A172 (cell line): ENCODE measurements around the gene CAPN5. TPM values are rescaled to one million over a fixed set of nuclear protein-coding genes. Genes with fewer than 3 reads are reported as not detected.

Experiments
- DNase-seq: peaks from one replicate; pipeline ENCODE4 v3.0.0-alpha.2; 2015; ENCODE audit warnings: low spot score
- total RNA-seq: library from RNA; depleted of rRNA; stranded (reverse); fragments of >200 nt; shearing (Covaris generic); gene quantifications from 2 replicates; pipeline ENCODE4 v1.2.3, GENCODE V29; 2014

Gene CAPN5
- total RNA-seq, 1 experiment from 2014 or later = 15.2 TPM

- DNase-seq = peak; percentile 50
Measured at GRCh38 chr11:77130763-77131513, 64.2 kb downstream of the CAPN5 start.

DNA sequence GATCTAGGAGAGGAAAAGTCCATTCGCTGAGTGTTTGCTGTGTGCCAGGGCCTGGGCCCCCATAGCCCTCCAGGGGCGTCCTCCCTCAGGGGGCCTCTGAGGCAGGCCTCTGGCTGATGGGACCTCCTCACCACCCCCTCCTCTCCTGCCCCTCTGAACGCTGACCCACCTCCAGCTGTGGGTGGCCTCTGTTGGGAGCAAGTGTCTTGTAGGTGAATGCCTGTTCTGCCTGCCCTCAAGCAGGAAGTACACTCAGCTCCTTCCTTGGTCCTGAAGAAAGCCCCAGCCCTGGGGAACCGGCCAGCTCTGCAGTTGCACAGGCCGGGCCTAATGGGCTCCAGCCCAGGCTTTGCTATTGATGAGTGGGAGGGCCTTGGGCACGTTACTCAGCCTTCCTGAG, 64.8 kb downstream of the CAPN5 start:
- DNase-seq = no peak

- DNase-seq = no peak
Measured at GRCh38 chr11:77135069-77135468, 68.3 kb downstream of the CAPN5 start.

DNA sequence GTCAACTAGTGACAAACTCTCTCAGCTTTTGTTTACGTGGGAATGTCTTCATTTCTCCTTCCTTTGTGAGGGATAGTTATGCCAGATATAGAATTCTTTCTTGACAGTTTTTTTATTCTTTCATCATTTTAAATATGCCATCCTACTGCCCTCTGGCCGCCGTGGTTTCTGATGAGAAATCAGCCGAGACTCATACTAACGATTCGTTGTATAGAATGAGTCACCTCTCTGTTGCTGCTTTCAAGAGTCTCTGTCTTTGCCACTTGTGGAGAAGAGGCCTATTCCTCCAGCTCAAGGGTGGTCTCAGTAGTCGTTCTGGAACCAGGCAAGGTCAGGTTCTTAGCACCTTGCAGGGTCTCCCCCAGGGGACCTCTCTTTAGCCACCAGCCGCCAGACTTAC, 69.3 kb downstream of the CAPN5 start:
- peak; percentile 37 for DNase-seq

DNA sequence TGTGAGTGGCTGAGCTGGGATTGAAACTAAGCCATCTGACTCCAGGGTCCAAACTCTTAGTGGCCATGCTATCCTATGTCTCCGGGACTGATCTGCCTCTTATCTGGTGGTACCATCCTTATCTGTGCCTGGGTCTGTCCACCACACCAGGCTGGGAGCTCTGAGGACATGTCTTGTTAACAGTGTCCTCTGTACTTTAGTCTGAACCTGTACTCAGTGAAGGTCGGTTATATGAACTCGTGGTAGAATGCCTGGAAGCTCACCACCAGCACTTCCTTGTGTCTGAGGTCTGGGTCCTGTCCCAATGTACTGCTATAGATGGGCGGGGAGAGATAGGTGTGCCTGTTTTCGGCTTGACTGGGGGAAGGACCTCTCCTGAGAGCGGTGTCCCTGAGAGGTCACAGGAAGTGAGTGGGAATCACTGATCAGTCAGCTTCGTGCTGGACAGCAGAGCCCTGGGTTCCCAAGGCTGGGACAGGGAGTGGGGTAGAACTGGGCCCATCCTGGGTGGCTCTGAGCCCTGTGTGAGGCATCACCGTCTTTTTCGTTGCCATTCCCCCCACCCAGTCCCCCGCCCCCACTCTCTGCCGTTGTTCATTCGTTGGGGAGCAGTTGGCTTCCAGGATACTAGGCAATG, 70.1 kb downstream of the CAPN5 start:
- no peak for DNase-seq

DNA sequence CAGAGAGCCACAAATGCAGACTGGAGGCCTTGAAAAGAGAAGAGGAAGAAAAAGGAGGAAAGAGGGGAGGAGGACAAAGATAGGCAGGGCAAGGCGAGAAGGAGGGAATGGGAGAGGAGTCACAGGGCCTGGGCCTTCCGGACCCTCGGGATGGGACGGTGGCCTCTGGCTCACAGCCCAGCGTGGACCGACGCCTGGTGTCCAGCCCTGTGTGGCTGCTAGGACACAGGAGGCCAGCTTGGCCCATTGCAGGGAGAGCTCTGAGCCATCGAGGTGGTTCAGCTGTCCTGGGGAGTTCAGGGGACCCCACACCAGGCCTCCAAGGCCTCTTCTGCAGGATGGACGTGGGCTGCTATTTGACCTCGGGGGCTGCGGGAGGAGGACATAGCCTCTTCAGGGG, 70.7 kb downstream of the CAPN5 start:
- no peak for DNase-seq

DNA sequence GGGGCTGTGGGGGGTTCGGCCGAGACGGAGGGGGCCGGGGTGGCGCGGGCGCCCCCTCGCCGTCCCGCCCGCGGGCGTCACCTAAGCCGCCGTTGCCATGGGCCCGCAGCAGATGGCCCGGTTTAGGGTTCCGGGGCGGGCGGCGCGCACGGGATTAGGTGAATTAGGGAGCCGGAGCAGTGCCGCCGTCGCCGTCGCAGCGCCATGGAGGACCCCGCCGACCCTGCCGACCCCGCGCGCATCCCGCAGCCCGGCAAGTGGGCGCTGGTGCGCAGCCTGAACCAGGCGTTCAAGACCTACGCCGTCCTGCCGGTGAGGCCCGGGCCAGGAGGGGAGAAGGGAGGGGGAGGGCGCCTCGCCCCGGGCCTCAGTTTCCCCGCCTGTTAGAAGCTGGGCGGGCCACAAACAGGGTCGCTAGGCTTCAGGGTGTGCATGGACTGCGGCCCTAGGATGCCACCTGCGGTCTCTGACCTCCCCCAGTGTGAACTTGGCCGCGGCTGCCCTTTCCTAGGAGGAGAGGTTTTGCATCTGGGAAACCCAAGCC, 71.4 kb downstream of the CAPN5 start:
- no peak for DNase-seq

GRCh38 chr11:77139201-77139600, 72.4 kb downstream of the CAPN5 start:
- DNase-seq = no peak

- no peak for DNase-seq
Measured at GRCh38 chr11:77140231-77140851, 73.6 kb downstream of the CAPN5 start.

DNA sequence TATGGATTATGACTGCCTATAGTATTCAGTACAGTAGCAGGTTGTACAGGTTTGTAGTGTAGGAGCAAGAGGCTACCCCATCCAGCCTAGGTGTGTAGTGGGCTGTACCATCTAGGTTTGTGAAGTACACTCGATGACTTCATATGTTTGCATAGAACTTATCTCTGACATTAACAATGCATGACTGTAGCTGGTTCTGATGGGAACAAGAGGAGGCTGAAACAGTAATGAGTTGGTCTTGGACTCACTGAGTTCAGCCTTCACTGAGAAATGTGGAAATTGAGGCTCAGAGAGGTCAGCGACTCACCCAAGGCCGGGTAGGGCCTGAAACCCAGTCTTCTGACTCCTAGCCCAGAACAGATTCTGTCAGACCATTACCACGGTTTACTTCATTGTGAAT, 74.3 kb downstream of the CAPN5 start:
- DNase-seq = no peak

DNA sequence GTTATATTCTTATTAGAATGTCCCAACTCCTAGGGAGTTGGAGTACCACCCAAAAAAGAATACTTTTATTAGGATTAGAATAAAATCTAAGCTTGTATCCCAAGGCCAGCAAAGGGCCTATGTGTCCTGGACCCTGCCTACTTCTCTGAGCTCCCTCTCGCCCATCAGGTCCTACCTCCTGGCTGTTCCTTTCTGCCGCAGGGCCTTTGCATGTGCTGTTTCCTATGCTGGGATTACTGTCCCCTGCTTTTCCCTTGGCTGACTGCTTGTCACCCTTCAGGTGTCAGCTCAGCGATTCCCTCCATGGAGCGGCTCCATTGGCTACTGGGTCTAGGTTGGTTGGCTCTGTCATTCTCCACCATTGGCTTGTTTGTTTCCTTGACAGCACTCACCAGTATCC, 74.7 kb downstream of the CAPN5 start:
- DNase-seq = no peak

DNA sequence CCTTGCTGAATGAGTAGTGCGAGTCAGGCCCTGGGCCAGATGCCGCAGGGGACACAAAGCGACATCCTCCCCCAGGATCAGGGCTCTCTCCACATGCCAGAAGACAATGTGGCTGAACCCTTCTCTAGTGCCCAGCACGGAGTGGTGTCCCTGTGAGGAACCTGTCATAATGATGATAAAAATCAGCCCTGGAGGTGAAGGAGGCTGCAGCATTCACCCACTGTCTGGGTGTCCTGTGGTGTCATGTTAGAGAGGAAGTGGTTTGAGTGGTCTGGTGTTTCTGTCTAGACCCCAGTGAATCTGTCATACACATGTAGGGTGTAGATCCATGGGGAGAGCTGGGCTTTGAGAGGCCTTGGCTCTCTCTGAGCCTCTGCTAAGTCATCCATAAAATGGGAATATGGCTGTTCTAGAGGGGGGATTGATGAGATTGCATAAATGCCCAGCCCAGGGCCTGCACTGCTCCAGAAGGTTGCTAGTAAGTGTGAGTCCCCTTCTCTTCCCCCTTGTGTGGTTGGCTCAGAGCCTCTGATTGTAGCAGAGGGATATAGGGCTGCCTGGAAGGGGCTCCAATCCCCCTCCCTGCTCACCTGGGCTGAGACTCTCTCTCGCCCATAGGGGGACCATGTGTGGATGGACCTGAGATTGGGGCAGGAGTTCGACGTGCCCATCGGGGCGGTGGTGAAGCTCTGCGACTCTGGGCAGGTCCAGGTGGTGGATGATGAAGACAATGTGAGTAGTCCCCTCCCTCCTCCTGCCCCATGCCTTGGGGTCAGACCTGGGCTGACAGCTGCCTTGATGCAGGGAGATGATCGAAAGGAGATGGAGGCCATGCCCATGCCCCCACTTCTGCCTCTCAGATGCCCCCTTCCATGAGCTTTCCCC, 75.6 kb downstream of the CAPN5 start:
- no peak for DNase-seq

DNA sequence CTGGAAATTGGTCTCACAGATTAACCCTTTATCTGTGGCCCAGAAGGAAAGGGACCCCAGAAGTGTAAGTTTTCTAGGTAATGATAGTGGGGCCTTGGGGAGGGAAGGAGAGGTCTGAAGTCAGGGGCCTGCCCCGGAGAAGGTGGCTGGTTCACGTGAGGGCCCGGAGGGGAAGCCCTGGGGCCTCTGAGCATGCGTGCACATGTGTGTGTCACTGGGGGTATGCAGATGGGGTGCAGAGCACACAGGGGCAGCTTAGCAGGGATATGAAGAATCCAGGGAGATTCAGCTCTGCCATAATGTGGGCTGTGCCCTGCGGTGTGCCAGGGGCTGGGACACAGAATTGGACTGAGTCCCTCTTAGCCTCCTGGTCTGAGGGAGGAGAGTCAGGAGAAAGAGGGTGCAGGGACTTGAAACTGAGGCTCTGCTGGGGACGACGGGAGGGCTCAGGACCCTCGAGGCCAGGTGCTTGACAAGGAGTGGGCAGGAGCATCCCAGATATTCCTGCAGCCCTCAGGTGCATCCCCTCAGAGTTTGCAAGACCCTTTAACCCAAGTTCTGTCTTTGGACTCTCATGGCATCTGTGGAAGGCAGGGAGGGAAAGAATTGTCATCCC, 76.7 kb downstream of the CAPN5 start:
- DNase-seq = no peak

DNA sequence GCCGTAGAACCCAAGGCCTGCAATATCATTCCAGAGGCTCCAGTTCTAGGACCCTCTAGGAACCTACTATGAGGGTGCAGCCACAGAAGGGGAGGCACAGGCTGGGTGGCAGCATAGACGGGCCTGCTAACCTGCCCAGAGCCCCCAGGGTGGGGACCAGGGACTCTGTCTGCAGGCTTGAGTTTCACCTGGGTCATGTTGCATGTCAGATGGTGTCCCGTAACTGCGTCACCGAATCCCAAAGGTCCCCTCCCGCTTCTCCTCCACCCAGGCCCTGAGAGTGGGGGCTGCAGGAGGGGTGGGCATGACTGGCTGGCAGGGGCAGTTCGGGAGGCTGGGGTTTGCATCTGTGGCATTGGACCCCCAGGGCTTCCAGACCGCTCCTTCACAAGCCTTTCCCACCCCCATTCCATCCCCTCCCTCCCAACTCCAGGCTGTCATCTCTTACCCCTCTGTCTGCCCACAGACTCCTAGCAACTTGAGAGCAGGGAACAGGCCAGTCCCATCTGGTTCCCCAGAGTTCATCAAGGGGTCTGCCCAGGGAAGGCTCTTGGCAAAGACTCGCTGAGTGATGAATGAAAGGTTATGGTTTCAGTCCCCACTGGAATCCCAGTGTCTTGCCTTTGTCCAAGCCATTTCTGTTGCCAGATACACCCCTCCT, 77.6 kb downstream of the CAPN5 start:
- DNase-seq = no peak

GRCh38 chr11:77144857-77145428, 78.2 kb downstream of the CAPN5 start:
- no peak for DNase-seq

DNA sequence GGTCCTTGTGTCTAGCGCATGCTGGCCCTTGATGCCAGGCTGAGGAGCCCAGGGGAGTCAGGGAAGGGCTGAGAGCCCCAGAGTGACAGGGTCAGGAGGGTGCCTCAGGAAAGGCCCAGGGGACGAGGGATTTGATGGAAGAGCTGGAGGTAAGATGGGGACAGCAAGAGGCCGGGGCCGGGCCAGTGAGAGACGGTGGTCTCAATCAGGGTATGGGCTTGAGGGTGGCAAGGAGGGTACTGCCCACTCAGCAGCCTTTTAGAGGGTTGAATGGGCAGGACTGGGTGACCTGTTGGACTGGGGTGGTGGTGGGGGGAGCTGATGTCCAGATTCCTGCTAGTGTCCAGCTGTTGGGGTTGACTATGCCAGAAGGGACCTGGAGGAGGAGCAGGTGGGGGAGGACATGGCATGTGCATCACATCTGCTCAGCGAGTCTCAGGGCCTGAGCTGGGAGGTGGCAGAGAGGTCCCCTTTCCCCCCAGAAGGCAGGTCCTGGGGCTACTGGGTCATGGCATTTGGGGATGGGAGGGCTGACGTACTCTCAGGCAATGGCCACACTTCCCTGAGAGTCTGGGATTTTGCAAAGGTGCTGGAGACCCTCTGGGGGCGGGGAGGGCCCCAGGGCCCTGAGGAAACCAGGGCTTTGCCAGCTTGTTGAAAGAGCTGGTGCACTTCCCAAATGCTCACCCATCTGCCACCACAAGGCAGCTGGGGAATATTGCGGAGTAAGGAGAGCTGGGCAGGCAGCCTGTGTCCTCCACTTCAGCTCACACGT, 79.7 kb downstream of the CAPN5 start:
- DNase-seq = no peak

DNA sequence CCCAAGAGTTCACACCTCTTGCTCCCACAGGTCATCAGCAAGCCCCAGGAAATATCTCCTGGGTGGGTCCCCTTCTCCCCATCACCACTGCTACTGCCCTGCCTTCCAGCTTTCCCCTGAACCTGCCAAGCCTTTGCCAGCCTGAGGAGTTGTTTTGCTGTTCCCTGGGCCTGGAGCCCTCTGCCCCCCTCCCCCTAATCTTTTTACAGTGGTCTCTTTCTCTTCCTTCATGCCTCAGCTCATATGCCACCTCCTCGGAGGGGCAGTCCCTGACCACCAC, 80.2 kb downstream of the CAPN5 start:
- DNase-seq = no peak

DNA sequence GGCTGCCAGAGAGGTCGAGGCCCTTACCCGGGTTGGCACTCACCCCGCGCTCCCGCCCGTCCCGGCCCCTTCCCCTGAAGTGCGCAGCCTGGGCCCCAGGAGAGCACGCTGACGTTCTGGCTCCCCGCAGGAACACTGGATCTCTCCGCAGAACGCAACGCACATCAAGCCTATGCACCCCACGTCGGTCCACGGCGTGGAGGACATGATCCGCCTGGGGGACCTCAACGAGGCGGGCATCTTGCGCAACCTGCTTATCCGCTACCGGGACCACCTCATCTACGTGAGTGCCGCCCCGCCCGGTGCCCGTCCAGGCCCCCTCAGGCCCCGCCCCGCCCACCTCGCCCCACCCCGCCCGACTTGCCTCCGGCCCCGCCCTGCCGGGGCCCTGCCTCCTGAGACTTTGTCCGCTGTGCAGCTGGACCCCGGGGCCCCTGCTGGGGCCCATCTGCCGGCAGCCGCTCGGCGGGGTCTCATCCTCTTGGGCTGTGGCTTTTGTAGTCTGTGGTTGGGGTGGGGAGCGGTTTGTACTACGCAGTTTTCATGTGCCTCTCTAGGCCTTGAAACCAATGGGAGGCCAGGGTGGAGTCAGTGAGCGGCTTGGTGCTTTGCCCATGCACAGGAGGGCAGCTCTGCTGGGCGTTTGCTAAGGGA, 81.0 kb downstream of the CAPN5 start:
- DNase-seq = no peak

GRCh38 chr11:77148963-77149715, 82.4 kb downstream of the CAPN5 start:
- no peak for DNase-seq
